Right kidney (tissue), 9 donors: ENCODE data around the gene SLC9A6.

Source experiments
- DNase-seq: peaks from one replicate; pipeline ENCODE4 v3.0.0-alpha.2; 2016
- long read RNA-seq, 8 donors: transcript quantifications; one replicate each; lab custom pipeline, GENCODE V29; 2026

SLC9A6 gene
- long read RNA-seq, donor 1, partial matches to known transcripts: 0 of 9 reads
- long read RNA-seq, donor 1, other reads (novel, unspliced or antisense): 9 of 9 reads
- long read RNA-seq, donor 2: 0 reads
- long read RNA-seq, donor 3: 0 reads
- long read RNA-seq, donor 4: 0 reads
- long read RNA-seq, donor 5: 0 reads
- long read RNA-seq, donor 6: 0 reads
- long read RNA-seq, donor 7, partial matches to known transcripts: 0 of 1 reads
- long read RNA-seq, donor 7, other reads (novel, unspliced or antisense): 0 of 1 reads
- long read RNA-seq, donor 8, partial matches to known transcripts: 0 of 1 reads
- long read RNA-seq, donor 8, other reads (novel, unspliced or antisense): 0 of 1 reads

DNA sequence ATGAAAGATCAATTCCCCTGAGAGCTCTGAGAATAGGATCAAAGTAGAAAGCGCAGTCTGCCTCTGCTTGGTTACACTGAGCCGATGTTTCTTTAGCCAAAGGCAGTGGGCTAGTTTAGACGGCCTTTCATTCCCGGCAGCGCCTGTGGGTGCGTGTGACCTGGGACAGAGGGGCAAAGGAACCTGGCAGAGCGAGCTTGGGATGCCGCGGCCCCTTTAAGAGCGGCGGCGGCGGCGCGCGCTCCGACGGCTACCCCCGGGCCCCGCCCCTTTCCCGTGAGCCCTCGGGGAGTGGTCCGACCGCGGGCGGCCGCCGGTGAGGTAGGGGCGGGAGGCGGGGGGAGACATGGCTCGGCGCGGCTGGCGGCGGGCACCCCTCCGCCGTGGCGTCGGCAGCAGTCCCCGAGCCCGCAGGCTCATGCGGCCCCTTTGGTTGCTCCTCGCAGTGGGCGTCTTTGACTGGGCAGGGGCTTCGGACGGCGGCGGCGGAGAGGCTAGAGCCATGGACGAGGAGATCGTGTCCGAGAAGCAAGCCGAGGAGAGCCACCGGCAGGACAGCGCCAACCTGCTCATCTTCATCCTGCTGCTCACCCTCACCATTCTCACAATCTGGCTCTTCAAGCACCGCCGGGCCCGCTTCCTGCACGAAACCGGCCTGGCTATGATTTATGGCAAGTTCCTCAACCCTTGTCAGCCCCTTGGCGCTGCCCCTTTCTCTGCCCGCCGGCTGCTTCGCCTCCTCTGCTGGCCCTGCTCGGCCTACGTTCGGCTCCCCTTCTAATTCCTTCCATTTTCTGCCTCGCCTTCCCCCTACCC is at the start of gene SLC9A6:
TSS of gene SLC9A6 (plus strand) at position 279 of the 816 bp plus-strand sequence. CDS start at position 503, 224 bp downstream.
- peak; percentile 72 for DNase-seq

DNA sequence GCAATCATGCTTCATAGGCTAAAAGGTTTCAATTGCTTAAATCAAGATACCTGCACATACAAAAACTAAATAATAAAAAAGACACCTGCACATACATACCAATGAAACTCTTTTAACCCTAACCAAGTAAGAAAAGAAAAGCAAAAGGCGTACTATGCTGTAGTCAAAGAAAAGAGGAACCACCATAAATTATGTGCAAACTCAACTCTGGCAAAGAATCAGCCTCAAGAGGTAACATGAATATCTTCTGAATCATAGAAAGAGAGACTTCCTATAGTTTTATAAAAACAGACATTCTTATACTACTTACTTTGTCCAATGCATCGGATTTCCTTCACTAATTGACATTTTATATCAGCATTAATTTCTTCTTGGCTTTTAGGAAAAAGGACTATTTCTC is 40.7 kb upstream of the SLC9A6 start:
- DNase-seq: no peak

GRCh38 chrX:135951291-135951690 is 33.9 kb upstream of the SLC9A6 start:
- no peak for DNase-seq

DNA sequence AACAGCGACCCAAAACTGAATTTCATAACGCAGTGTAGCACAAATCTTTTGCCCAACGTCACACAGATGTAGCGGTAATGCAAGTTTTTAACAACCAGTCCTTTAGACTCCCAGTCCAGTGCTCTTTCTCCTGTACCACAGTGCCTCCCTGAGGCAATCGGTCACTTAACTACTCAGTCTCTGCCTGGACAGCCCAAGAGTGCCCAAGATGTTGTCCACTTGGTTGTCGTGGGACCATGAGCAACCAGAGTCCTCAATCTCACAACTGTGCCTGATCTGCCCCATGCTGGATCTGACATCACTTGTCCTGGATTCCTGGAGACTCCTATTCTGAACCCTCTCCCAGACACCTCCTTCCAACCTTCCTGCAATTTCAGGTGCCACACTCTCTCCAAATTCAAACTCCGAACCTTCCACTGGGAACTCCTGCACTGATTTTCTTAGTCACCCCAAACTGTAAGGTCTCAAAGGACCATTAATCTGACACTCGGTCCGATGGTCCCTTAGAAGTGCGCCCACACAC is 12.1 kb upstream of the SLC9A6 start:
- peak; percentile 18 for DNase-seq

- DNase-seq: peak; percentile 88
These were observed 11.5 kb upstream of the SLC9A6 start, which contains the start of gene MMGT1 for GRCh38 chrX:135973548-135974278. MMGT1 (minus strand) TSS chrX:135973988; CDS start chrX:135973675, 313 bp downstream.

DNA sequence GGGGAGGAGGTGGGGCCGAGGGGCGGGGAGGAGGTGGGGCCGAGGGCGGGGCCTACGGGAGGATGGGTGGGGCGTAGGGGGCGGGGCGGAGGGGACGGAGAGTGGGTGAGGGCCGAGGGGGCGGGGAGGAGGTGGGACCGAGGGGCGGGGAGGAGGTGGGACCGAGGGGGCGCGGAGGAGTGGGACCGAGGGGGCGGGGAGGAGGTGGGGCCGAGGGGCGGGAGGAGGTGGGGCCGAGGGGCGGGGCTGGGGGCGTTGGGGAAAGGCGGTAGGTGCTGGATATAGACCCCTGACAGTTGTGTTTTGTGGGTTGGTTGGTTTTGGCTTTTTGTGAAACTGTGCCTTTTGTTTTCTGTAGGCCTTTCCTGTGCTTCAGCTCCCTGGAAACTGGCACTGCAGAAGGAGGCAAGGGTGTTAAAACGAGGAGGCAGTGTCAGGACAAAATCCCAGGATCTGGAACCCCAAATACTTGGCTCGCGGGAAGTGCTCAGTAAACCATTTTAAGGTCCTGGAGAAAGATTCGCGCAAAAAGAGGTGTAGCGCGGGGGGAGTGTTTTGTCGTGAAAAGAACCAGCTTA is 10.9 kb upstream of the SLC9A6 start:
- peak; percentile 39 for DNase-seq

- no peak for DNase-seq
These were observed 9.8 kb upstream of the SLC9A6 start for GRCh38 chrX:135975421-135975820.

DNA sequence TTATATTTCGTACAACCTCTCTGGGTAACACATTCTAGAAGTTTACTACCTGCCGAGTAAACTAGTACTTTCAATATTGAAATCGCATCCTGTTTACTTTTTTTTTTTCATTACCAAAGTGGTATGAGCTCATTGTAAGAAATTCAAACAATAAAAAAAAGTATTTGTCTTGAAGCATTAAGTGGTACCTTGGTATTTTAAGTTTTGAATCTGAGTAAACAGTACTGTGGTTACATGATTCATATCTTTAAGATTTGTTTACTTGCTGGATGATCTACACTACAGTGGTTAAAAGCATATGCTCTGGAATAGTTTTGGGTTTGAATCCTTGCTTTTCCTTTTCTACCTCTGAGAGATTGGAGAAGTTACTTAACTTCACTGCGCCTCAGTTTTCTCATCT is 7.6 kb upstream of the SLC9A6 start:
- DNase-seq: no peak

GRCh38 chrX:135981010-135981409 is 4.2 kb upstream of the SLC9A6 start:
- DNase-seq: no peak

GRCh38 chrX:135981668-135982067 is 3.6 kb upstream of the SLC9A6 start:
- DNase-seq: no peak

DNA sequence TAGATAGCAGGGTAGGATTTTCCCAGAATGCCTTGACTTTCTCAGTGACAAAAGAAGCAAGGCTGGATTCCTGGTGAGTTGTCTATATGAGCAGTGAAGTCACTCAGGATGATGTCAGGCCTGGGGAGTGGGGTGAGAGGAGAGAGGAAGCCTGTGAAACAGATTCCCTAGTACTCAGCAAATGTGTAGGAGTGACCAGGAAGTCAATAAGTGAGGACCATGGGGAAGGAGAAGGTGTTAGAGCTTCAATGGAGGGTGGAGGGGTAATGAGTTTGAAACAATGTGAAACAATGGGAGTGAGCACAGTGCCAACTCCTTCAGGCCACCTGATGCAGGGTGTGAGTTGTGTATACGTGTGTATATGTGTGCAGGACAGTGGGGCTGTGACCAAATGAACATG is 2.4 kb upstream of the SLC9A6 start:
- DNase-seq: no peak

GRCh38 chrX:135984256-135984655 is 979 bp upstream of the SLC9A6 start:
- DNase-seq: no peak

- peak; percentile 29 for DNase-seq
These were observed 461 bp upstream of the SLC9A6 start for GRCh38 chrX:135984791-135985156.

DNA sequence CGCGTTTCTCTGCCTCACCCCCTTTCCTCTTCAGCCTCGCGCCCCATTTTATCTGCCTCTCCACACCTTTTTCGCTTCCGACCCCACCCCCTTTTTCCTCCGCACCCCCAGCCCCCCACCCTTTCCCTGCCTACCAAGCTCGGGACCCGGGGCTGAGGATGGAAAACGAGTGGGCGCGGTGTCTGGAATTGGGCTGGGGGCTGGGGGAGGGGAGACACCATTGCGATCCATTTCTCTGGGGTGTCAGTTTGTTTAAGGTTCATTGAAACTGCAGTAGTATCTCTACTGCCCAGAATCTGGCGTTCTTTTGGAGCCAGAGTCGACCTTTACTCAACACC is 707 bp downstream of the SLC9A6 start:
- DNase-seq: no peak

GRCh38 chrX:135988245-135988644 is 3.0 kb downstream of the SLC9A6 start:
- no peak for DNase-seq

DNA sequence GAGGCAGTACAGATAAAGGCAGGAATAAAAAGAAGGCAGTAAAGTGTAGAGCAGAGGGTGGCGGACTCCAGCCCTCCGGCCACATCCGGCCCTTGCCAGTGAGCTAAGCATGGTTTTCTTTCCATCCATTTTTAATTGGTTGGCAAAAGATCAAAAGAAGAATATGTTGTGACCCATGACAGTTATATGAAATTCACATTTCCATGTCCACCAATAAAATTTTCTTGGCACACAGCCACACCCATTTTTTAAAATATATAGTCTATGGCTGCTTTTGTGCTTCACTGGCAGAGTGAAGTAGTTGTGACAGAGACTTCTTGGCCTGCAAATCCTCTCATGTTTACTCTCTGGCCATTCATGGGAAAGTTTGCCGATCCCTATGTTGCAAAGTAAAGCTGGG is 29.8 kb downstream of the SLC9A6 start:
- no peak for DNase-seq

- no peak for DNase-seq
These were observed 31.6 kb downstream of the SLC9A6 start for GRCh38 chrX:136016881-136017280.

- no peak for DNase-seq
These were observed 34.0 kb downstream of the SLC9A6 start for GRCh38 chrX:136019226-136019625.

GRCh38 chrX:136021160-136021559 is 35.9 kb downstream of the SLC9A6 start:
- no peak for DNase-seq

- no peak for DNase-seq
These were observed 36.7 kb downstream of the SLC9A6 start for GRCh38 chrX:136021903-136022302.

DNA sequence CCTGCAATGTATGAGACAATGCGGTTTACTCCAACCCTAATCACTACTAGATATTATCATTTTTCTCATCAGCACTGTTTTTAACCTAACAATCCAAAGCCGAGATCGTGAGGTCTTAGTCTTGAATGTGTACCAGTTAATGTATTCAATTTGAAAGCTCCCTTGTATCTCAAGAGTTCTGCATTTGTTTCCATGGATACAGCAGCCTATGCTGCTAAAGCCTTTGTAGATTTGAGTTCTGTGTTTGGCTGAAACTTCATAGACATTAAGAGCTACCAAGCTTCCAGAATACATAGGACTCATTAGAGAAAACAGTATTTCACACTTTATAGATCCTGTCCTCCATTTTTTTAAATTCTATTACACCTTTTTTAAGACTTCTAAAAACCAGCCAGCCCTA is 39.9 kb downstream of the SLC9A6 start:
- DNase-seq: no peak

DNA sequence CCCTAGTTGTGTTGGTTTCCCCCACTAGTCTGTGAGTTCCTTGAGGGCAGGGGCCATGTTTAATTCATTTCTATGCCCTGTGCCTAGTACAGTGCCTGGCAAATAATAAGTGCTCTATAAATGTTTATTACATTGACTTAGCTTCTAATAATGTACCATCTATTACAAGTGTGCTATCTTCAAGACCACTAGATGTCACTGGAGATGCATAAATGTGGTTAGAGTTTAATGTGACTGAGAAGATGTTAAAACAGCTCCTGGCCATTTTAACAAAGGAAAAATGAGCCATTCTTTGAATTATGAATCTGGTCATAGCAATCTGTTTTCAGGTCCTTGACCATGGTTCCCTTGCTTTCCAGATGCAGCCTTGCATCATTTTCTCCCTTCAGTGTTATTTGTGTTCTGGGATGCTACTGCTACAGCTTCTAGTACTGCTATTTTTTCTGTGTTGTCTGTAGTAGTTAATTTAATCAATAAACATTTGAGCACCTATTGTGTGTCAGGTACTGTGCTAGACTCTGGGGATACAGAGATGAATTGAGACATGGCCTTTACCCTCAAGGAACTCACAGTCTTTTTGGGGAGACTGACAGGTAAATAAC is 43.2 kb downstream of the SLC9A6 start:
- no peak for DNase-seq
